Lower lobe of right lung (tissue), 2 donors: ENCODE measurements around the gene PCDH9. TPM values are rescaled to one million over a fixed set of nuclear protein-coding genes. Genes with fewer than 3 reads are reported as not detected.

Experiments used
- ATAC-seq, 2 donors: fragments of 200-7000 bp; cut with Tn5 transposase; one replicate each; pipeline ENCODE4 v1.9.1; 2020 to 2022; ENCODE audit warnings: mild to moderate bottlenecking in 2 of 2, moderate library complexity in 2 of 2
- DNase-seq: peaks from one replicate; pipeline ENCODE4 v3.0.0-alpha.2; 2020
- H3K27ac ChIP-seq: fragments of 200-600 bp; one replicate; pipeline ENCODE4 v1.8.0; 2022
- H3K27me3 ChIP-seq: fragments of 200-600 bp; one replicate; pipeline ENCODE4 v1.8.0; 2022; ENCODE audit warnings: low read depth
- H3K36me3 ChIP-seq: fragments of 200-600 bp; one replicate; pipeline ENCODE4 v1.8.0; 2022; ENCODE audit warnings: mild to moderate bottlenecking
- H3K4me1 ChIP-seq: fragments of 200-600 bp; one replicate; pipeline ENCODE4 v1.8.0; 2022
- H3K4me3 ChIP-seq: fragments of 200-600 bp; one replicate; pipeline ENCODE4 v1.8.0; 2022; ENCODE audit warnings: mild to moderate bottlenecking
- H3K9me3 ChIP-seq: fragments of 200-600 bp; one replicate; pipeline ENCODE4 v1.8.0; 2022
- intact Hi-C: fragments of 100-400 bp; cut with DNase I; formaldehyde crosslinking; loops from one replicate; pipeline ENCODE4 v1.11.0; 2022
- total RNA-seq: library from RNA; stranded (reverse); fragmentation: NEBNext Ultra II Directional; extraction: Animal tissue kit (Norgen Biotek cat#: 25700); gene quantifications from one replicate; pipeline ENCODE4 v1.2.1, GENCODE V29; 2021
- TF ChIP-seq, protein P1 (sequence below): fragments of 200-600 bp; IDR thresholded peaks from one replicate; pipeline ENCODE4 v1.8.0; 2022; ENCODE audit warnings: antibody characterized with exemption, mild to moderate bottlenecking
- donor health status: DM: no; HTN: yes; CAD: no; lungs with severe emphysema.

The PCDH9 gene
- total RNA-seq, 1 donor from 2014 or later: 8.9 TPM

DNA sequence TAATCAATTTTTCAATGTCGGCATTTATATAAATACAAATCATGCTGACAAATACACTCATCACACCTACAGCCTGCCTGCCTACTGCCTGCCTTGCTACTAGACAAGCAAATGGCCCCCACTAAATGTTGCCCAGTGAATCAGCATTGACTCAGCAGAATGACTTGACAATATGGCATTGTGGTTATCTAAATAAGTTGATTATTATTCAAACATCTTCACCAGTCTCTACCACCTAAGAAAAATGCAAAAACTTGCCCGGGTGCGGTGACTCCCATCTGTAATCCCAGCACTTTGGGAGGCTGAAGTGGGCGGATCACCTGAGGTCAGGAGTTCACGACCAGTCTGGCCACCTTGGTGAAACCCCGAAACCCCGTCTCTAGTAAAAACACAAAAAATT lies 296.1 kb downstream of the PCDH9 start:
- Histone ChIP-seq H3K27me3 (no peaks in the 10 kb centered on the region), H3K4me1 (no peaks in the 10 kb centered on the region), H3K36me3 (no peaks in the 10 kb centered on the region), H3K4me3 (no peak overlapping the region), H3K9me3 (no peaks in the 10 kb centered on the region), H3K27ac (no peak overlapping the region)
- intact Hi-C loops: no loop called here
- TF ChIP-seq, protein P1, sequence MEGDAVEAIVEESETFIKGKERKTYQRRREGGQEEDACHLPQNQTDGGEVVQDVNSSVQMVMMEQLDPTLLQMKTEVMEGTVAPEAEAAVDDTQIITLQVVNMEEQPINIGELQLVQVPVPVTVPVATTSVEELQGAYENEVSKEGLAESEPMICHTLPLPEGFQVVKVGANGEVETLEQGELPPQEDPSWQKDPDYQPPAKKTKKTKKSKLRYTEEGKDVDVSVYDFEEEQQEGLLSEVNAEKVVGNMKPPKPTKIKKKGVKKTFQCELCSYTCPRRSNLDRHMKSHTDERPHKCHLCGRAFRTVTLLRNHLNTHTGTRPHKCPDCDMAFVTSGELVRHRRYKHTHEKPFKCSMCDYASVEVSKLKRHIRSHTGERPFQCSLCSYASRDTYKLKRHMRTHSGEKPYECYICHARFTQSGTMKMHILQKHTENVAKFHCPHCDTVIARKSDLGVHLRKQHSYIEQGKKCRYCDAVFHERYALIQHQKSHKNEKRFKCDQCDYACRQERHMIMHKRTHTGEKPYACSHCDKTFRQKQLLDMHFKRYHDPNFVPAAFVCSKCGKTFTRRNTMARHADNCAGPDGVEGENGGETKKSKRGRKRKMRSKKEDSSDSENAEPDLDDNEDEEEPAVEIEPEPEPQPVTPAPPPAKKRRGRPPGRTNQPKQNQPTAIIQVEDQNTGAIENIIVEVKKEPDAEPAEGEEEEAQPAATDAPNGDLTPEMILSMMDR: no peak
- ATAC-seq (no peak), DNase-seq (no peak)

DNA sequence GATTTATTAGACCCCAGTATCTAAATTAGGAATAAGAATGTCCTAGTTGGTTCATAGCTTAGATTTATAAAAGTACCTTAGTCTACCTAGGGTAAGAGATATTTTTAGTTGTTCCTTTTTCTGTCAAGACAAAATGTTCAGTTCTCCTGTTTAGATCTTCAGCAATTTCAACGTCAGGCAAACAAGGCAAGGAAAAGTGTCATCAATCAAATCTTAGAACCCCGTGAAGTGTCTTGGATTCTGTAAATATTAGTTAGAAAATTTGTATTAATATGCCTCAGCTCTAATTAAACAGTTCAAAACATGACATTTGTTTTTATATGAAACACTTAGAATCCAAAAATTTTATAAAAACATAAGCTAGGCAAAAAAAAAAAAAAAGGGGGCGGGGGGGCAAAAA lies 296.6 kb downstream of the PCDH9 start:
- H3K4me1 ChIP-seq: no peaks in the 10 kb centered on the region
- no peak for DNase-seq
- no peak overlapping the region for H3K27ac ChIP-seq
- intact Hi-C loops: no loop called here
- H3K9me3 ChIP-seq: no peaks in the 10 kb centered on the region
- no peaks in the 10 kb centered on the region for H3K27me3 ChIP-seq
- no peaks in the 10 kb centered on the region for H3K36me3 ChIP-seq
- TF ChIP-seq, protein P1: no peak
- no peak for ATAC-seq
- no peak overlapping the region for H3K4me3 ChIP-seq

DNA sequence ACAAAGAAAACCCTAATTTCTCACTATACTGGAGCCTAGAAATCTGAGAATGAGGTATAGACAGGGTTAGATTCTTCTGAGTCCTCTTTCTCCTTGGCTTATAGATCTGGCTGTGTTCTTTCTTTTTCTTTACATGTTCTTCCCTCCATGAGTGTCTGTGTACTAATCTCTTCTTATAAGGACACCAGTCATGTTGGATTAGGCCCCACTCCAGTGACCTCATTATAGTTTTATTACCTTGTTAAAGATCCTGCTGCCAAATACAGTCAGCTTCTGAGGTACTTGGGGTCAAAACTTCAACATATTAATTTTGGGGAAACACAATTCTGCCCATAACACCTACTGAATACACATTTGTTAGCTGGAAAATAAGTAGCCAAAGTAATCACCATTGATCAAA lies 302.6 kb downstream of the PCDH9 start:
- H3K9me3 ChIP-seq: no peaks in the 10 kb centered on the region
- DNase-seq: no peak
- no peak overlapping the region for H3K4me3 ChIP-seq
- intact Hi-C loops: no loop called here
- no peak overlapping the region for H3K27ac ChIP-seq
- no peaks in the 10 kb centered on the region for H3K4me1 ChIP-seq
- ATAC-seq: no peak
- no peaks in the 10 kb centered on the region for H3K36me3 ChIP-seq
- TF ChIP-seq, protein P1: no peak
- H3K27me3 ChIP-seq: no peaks in the 10 kb centered on the region

DNA sequence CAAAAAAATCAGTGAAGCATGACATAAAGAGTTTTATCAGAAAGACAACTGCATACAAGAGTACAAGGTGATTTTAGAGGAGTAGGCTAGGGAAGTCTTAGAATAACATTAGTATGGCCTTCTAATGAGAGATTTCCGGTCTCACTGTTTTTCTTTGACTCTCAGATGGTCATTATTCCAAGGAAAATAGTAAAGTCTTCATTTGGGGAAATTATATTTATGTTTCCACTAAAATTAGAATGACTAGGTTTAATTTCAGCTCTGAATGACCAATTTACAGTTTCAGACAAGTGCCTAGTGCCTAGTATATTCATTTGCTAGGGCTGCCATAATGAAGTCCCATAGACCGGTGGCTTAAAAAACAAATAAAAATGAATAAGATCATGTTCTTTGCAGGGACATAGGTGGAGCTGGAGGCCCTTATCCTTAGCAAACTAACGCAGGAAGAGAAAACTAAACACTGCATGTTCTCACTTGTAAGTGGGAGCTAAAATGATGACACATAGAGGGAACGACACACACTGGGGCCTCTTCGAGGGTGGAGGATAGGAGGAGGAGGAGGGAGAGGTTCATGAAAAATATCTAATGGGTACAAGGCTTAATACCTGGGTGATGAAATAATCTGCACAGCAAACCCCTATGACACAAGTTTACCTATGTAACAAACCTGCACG lies 303.1 kb downstream of the PCDH9 start:
- no peak for DNase-seq
- ATAC-seq: no peak
- H3K4me3 ChIP-seq: no peak overlapping the region
- H3K27ac ChIP-seq: no peak overlapping the region
- no peaks in the 10 kb centered on the region for H3K27me3 ChIP-seq
- H3K9me3 ChIP-seq: no peaks in the 10 kb centered on the region
- H3K4me1 ChIP-seq: no peaks in the 10 kb centered on the region
- TF ChIP-seq, protein P1: no peak
- intact Hi-C loops: no loop called here
- no peaks in the 10 kb centered on the region for H3K36me3 ChIP-seq

DNA sequence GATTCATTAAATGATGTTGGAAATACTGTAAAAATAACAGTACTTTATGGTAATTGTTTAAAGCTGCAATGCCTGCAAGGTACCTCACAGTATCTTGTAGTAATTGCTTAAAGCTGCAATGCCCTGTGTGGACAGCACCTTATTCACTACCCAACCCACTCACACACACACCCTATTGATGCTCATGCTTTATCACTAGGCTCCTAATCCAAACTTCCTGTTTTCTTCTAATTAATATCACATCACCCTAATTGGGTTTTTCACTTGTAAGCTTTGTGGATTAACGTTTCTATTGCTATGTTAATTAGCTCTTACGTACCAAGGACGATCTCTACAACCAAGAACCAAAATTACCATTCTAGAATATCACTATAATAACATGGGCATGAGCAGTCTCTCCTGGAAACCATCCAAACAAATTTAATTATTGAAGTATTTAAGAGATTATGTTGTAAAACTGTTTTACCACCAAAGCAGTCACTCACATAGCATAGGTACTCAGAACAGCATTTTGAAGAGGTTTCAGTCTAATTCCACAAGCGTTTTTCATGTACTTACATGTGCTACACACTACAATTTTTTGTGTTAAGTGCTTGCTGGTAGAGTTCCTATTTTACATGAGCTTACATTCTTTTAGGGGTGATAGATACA lies 303.8 kb downstream of the PCDH9 start:
- Histone ChIP-seq H3K27ac (no peak overlapping the region), H3K27me3 (no peaks in the 10 kb centered on the region), H3K4me1 (no peaks in the 10 kb centered on the region), H3K9me3 (no peaks in the 10 kb centered on the region), H3K4me3 (no peak overlapping the region), H3K36me3 (no peaks in the 10 kb centered on the region)
- intact Hi-C loops: no loop called here
- DNase-seq (no peak), ATAC-seq (no peak)
- TF ChIP-seq, protein P1: no peak
